Stimulated activated CD8-positive, alpha-beta memory T cell treated with anti-CD3 and anti-CD28 coated beads, Interleukin-15, amount 100 ng/mL, for 1 hour (primary cell): ENCODE results near the gene ANKMY1.
A peak's percentile ranks its signal among the peaks of the same experiment; 100 is the strongest.

Experiments used
- DNase-seq: peaks from one replicate; pipeline ENCODE4 v3.0.0-alpha.2; 2020; ENCODE audit warnings: low read depth

The ANKMY1 gene

GRCh38 chr2:240447934-240448333 is 109.9 kb downstream of the ANKMY1 start:
- no peak for DNase-seq

GRCh38 chr2:240447331-240447730 is 110.5 kb downstream of the ANKMY1 start:
- DNase-seq: no peak

GRCh38 chr2:240446664-240447175 is 111.1 kb downstream of the ANKMY1 start:
- DNase-seq: no peak

GRCh38 chr2:240445961-240446663 is 111.7 kb downstream of the ANKMY1 start:
- no peak for DNase-seq

- DNase-seq: no peak
These were observed 113.3 kb downstream of the ANKMY1 start for GRCh38 chr2:240444464-240444863.

- DNase-seq: no peak
These were observed 113.9 kb downstream of the ANKMY1 start for GRCh38 chr2:240443891-240444301.

GRCh38 chr2:240442891-240443715 is 114.7 kb downstream of the ANKMY1 start:
- DNase-seq: no peak

GRCh38 chr2:240441993-240442411 is 115.8 kb downstream of the ANKMY1 start:
- DNase-seq: no peak

GRCh38 chr2:240441326-240441992 is 116.3 kb downstream of the ANKMY1 start:
- DNase-seq: no peak

GRCh38 chr2:240440704-240441320 is 117.0 kb downstream of the ANKMY1 start:
- DNase-seq: no peak

- DNase-seq: no peak
These were observed 117.5 kb downstream of the ANKMY1 start for GRCh38 chr2:240440251-240440650.

- no peak for DNase-seq
These were observed 118.1 kb downstream of the ANKMY1 start for GRCh38 chr2:240439698-240440151.

- DNase-seq: no peak
These were observed 118.7 kb downstream of the ANKMY1 start for GRCh38 chr2:240438810-240439697.

- peak; percentile 32 for DNase-seq
These were observed 119.7 kb downstream of the ANKMY1 start for GRCh38 chr2:240437861-240438809.

- DNase-seq: no peak
These were observed 120.3 kb downstream of the ANKMY1 start for GRCh38 chr2:240437551-240437860.

- no peak for DNase-seq
These were observed 120.9 kb downstream of the ANKMY1 start for GRCh38 chr2:240436683-240437550.

GRCh38 chr2:240435948-240436682 is 121.7 kb downstream of the ANKMY1 start:
- DNase-seq: no peak

GRCh38 chr2:240435457-240435947 is 122.3 kb downstream of the ANKMY1 start, which contains the start of gene GPC1:
Gene GPC1 (plus strand): TSS chr2:240435663. CDS start chr2:240435919, 256 bp downstream.
- DNase-seq: peak; percentile 9
